HepG2 (cell line): Measurements from ENCODE around the gene GJC2. TPM values are rescaled to one million over a fixed set of nuclear protein-coding genes. Genes with fewer than 3 reads are reported as not detected.
A peak's percentile ranks its signal among the peaks of the same experiment; 100 is the strongest.

ENCODE experiments used
- ATAC-seq: fragments of 200-7000 bp; cut with Tn5 transposase; 3 replicates; pipeline ENCODE4 v1.9.1; 2020; ENCODE audit warnings: mild to moderate bottlenecking, moderate library complexity
- BruUV-seq: library from RNA; stranded (reverse); fragments of 400-500 nt; replicated peaks from 2 replicates; lab custom pipeline; 2021; lab: Mats Ljungman, UMichigan
- CTCF ChIA-PET: fragments of 300-600 bp; formaldehyde crosslinking; extraction: SDS; loops from one replicate; lab custom pipeline; 2021; ENCODE audit warnings: low total read pairs, inconsistent platforms, low intra/inter-chr PET ratio; lab: Yijun Ruan, JAX
- POLR2A ChIA-PET: fragments of 350-600 bp; sonication (Branson Sonifier 250); formaldehyde crosslinking; loops from one replicate; lab custom pipeline; 2020; ENCODE audit warnings: antibody characterized with exemption, inconsistent platforms; lab: Yijun Ruan, JAX
- DNase-seq: peaks from one replicate; pipeline ENCODE4 v3.0.0-alpha.2; 2015; ENCODE audit warnings: low spot score
- FAIRE-seq: peaks from 3 replicates; lab custom pipeline; 2011; peaks lifted over from hg19 to GRCh38; lab: Jason Lieb, UNC
- H2AFZ ChIP-seq: one replicate; pipeline ENCODE4 v1.6.1; 2011; ENCODE audit warnings: low read length, inconsistent platforms
- H3K27ac ChIP-seq: fragments of 300-600 bp; 3 replicates; pipeline ENCODE4 v1.8.0; 2011; ENCODE audit warnings: mixed run types, mild to moderate bottlenecking, mixed read lengths, low read length, inconsistent platforms; ENCODE audit not compliant: insufficient read depth; ENCODE audit errors: extremely low read length
- H3K27me3 ChIP-seq, 2 experiments: fragments of 200-600 bp in 1 of 2; 2 replicates in 1 of 2; 3 replicates in 1 of 2; pipeline versions ENCODE4 v1.6.0 to v1.8.0; 2011; ENCODE audit warnings: low read length in 2 of 2, mild to moderate bottlenecking in 2 of 2, moderate library complexity in 2 of 2, inconsistent platforms in 1 of 2; ENCODE audit not compliant: insufficient read depth in 2 of 2, control insufficient read depth in 1 of 2
- H3K36me3 ChIP-seq, 2 experiments: fragments of 200-600 bp in 1 of 2; replicated peaks in 1 of 2; 2 replicates in 1 of 2; 3 replicates in 1 of 2; pipeline versions ENCODE4 v1.5.1 to v1.8.0; 2011; ENCODE audit warnings: low read length in 2 of 2, inconsistent platforms in 1 of 2; ENCODE audit not compliant: insufficient read depth in 2 of 2, control insufficient read depth in 1 of 2
- H3K4me1 ChIP-seq: 2 replicates; pipeline ENCODE4 v1.5.1; 2012; ENCODE audit warnings: low read length, inconsistent platforms; ENCODE audit not compliant: insufficient read depth
- H3K4me2 ChIP-seq: 2 replicates; pipeline ENCODE4 v1.6.0; 2011; ENCODE audit warnings: low read depth, low read length, inconsistent platforms
- H3K4me3 ChIP-seq, 3 experiments: fragments of 200-600 bp in 1 of 3; sonication (generic), shearing (Covaris generic) in 1 of 3; replicated peaks in 1 of 3; 2 replicates each; pipeline ENCODE4 v1.5.1; 2011 to 2016; ENCODE audit warnings: low read length in 3 of 3, inconsistent platforms in 2 of 3, low read depth in 2 of 3, mild to moderate bottlenecking in 2 of 3, control low read depth in 1 of 3, mixed read lengths in 1 of 3; ENCODE audit not compliant: insufficient read depth in 1 of 3
- H3K79me2 ChIP-seq: one replicate; pipeline ENCODE4 v1.6.1; 2011; ENCODE audit warnings: low read length, inconsistent platforms; ENCODE audit not compliant: insufficient read depth
- H3K9ac ChIP-seq: 2 replicates; pipeline ENCODE4 v1.6.0; 2011; ENCODE audit warnings: mild to moderate bottlenecking, low read depth, low read length, inconsistent platforms; ENCODE audit not compliant: insufficient read depth
- H3K9me3 ChIP-seq: 2 replicates; pipeline ENCODE4 v1.5.1; 2012; ENCODE audit warnings: mild to moderate bottlenecking, low read length
- H4K20me1 ChIP-seq: 2 replicates; pipeline ENCODE4 v1.6.0; 2011; ENCODE audit warnings: inconsistent platforms, mild to moderate bottlenecking, low read length, moderate library complexity; ENCODE audit not compliant: insufficient read depth
- MAFK ChIP-seq, 2 experiments: IDR thresholded peaks in 1 of 2; conservative IDR thresholded peaks in 1 of 2; 2 replicates each; pipeline ENCODE4 v1.6.1; 2011; ENCODE audit warnings: improper control_type of control experiment in 2 of 2, low read length in 2 of 2
- MEF2D ChIP-seq: sonication (generic); formaldehyde crosslinking; IDR thresholded peaks from 2 replicates; pipeline ENCODE4 v1.5.1; 2020; ENCODE audit warnings: mild to moderate bottlenecking, missing genetic modification reagents
- PCBP1 ChIP-seq: fragments of 200-400 bp; formaldehyde crosslinking; IDR thresholded peaks from 2 replicates; pipeline ENCODE4 v1.6.1; 2017; ENCODE audit warnings: mild to moderate bottlenecking, low read depth, low read length, borderline replicate concordance
- RELA ChIP-seq: sonication (generic); formaldehyde crosslinking; IDR thresholded peaks from 2 replicates; pipeline ENCODE4 v1.4.0; 2020; ENCODE audit warnings: missing genetic modification reagents
- ZNF20 ChIP-seq: sonication (generic); formaldehyde crosslinking; IDR thresholded peaks from 2 replicates; pipeline ENCODE4 v1.4.0; 2020; ENCODE audit warnings: mild to moderate bottlenecking, moderate library complexity, missing genetic modification reagents
- ZNF260 ChIP-seq: sonication (generic); formaldehyde crosslinking; IDR thresholded peaks from 2 replicates; pipeline ENCODE4 v1.4.0; 2020; ENCODE audit warnings: missing genetic modification reagents, low read depth, mild to moderate bottlenecking, borderline replicate concordance
- ZNF383 ChIP-seq: sonication (generic); formaldehyde crosslinking; IDR thresholded peaks from 2 replicates; pipeline ENCODE4 v1.4.0; 2020; ENCODE audit warnings: missing genetic modification reagents, mild to moderate bottlenecking, borderline replicate concordance
- ZNF550 ChIP-seq: sonication (generic); formaldehyde crosslinking; IDR thresholded peaks from 2 replicates; pipeline ENCODE4 v1.4.0; 2020; ENCODE audit warnings: mild to moderate bottlenecking, missing genetic modification reagents, borderline replicate concordance
- ZNF562 ChIP-seq: sonication (generic); formaldehyde crosslinking; IDR thresholded peaks from 2 replicates; pipeline ENCODE4 v1.8.0; 2022; ENCODE audit warnings: missing genetic modification reagents, borderline replicate concordance
- WGBS: methylation state at CpG from one replicate; pipeline ENCODE4 v1.1.6; 2017; ENCODE audit warnings: low lambda C conversion rate; 5-methylcytosine and 5-hydroxymethylcytosine counted together
- in situ Hi-C: cut with HindIII; loops from 2 replicates; pipeline ENCODE4 v1.10.0; 2017; ENCODE audit warnings: low pct_unique_long_range_greater_than_20kb; ENCODE audit not compliant: extremely low pct_ligation_motif_present
- intact Hi-C: fragments of 100-400 bp; cut with micrococcal nuclease; formaldehyde crosslinking; loops from one replicate; pipeline ENCODE4 v1.10.0; 2022; ENCODE audit not compliant: unreplicated experiment
- polyA plus RNA-seq, 8 experiments: library from polyadenylated mRNA; depleted of rRNA in 3 of 8; stranded (reverse) in 7 of 8; unstranded in 1 of 8; fragments of >200 nt; fragmentation: Illumina TruSeq in 4 of 8; extraction: Trizol in 4 of 8; gene quantifications; 2 replicates each; pipeline versions ENCODE4 v1.2.1 to v1.2.3, GENCODE V29; 2011 to 2016; ENCODE audit warnings: low read depth in 4 of 8, missing spikeins in 1 of 8, mixed read lengths in 1 of 8; ENCODE audit not compliant: insufficient read depth in 1 of 8
- total RNA-seq, 5 experiments: library from RNA; depleted of rRNA; stranded (reverse); fragments of >200 nt; fragmentation: Illumina TruSeq; extraction: Trizol; gene quantifications; 2 replicates each; pipeline ENCODE4 v1.2.3, GENCODE V29; 2016; ENCODE audit warnings: low read depth in 1 of 5
- TF ChIP-seq, protein P1 (sequence below): sonication (generic); formaldehyde crosslinking; IDR thresholded peaks from 2 replicates; pipeline ENCODE4 v1.8.0; 2022; ENCODE audit warnings: mild to moderate bottlenecking, missing genetic modification reagents
- TF ChIP-seq, protein P2 (sequence below): sonication (generic); formaldehyde crosslinking; IDR thresholded peaks from 2 replicates; pipeline ENCODE4 v1.5.1; 2020; ENCODE audit warnings: missing genetic modification reagents, mild to moderate bottlenecking, borderline replicate concordance
- TF ChIP-seq, protein P3 (sequence below): sonication (generic); formaldehyde crosslinking; IDR thresholded peaks from 2 replicates; pipeline ENCODE4 v1.4.0; 2020; ENCODE audit warnings: missing genetic modification reagents, borderline replicate concordance
- TF ChIP-seq, protein P4 (sequence below): sonication (generic); formaldehyde crosslinking; IDR thresholded peaks from 2 replicates; pipeline ENCODE4 v1.8.1; 2023; ENCODE audit warnings: missing genetic modification reagents, inconsistent platforms, borderline replicate concordance

GJC2 gene
- total and polyA plus RNA-seq, 2 of the 13 experiments (the other 11 are each of a cell fraction or from before 2014, with no cell fraction given) = 1.6 to 3.8 TPM

DNA sequence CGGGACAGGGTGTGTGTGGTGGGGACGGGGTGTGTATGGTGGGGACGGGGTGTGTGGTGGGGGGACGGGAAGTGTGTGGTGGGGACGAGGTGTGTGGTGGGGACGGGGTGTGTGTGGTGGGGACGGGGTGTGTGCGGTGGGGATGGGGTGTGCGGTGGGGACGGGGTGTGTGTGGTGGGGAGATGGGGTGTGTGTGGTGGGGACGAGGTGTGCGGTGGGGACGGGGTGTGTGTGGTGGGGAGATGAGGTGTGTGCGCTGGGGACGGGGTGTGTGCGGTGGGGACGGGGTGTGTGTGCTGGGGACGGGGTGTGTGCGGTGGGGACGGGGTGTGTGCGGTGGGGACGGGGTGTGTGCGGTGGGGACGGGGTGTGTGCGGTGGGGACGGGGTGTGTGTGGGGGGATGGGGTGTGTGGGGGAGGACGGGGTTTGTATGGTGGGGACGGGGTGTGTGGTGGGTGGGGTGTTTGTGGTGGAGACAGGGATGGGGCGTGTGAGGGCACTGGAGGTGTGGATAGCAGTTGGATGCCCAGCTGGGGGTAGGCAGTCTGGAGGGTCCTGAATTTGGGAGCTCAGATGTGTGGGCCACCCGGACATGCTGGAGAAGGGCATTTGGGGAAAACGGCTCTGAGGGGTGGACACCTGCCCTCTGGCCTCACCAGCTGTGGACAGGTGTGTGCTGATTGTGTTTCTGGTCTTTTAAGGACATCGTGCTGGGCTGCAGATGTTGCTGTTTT lies 32.7 kb downstream of the GJC2 start:
- in situ Hi-C loops = no loop called here
- WGBS = 82% methylated on average over 32 of the region's 32 CpGs
- Histone ChIP-seq H3K4me1 (peaks cover 7% of the 10 kb centered on the region), H2AFZ (no peak overlapping the region), H3K9me3 (no peaks in the 10 kb centered on the region), H3K36me3 (no peaks in the 10 kb centered on the region), H3K27me3 (no peaks in the 10 kb centered on the region), H4K20me1 (no peaks in the 10 kb centered on the region), H3K27ac (no peak overlapping the region), H3K9ac (no peak overlapping the region), H3K79me2 (no peaks in the 10 kb centered on the region), H3K4me3 (no peak overlapping the region), H3K4me2 (no peak overlapping the region)
- FAIRE-seq (no peak), ATAC-seq (no peak), DNase-seq (no peak)
- intact Hi-C loops = no loop called here
- POLR2A ChIA-PET = no interaction called here
- BruUV-seq = no TSS peak
- TF ChIP-seq, protein P1, sequence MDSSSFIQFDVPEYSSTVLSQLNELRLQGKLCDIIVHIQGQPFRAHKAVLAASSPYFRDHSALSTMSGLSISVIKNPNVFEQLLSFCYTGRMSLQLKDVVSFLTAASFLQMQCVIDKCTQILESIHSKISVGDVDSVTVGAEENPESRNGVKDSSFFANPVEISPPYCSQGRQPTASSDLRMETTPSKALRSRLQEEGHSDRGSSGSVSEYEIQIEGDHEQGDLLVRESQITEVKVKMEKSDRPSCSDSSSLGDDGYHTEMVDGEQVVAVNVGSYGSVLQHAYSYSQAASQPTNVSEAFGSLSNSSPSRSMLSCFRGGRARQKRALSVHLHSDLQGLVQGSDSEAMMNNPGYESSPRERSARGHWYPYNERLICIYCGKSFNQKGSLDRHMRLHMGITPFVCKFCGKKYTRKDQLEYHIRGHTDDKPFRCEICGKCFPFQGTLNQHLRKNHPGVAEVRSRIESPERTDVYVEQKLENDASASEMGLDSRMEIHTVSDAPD (CRISPR knock-in tag) = no peak
- TF ChIP-seq PCBP1 = 0 out of 2 replicates have a peak, but pooled peaks have one; percentile 35
- TF ChIP-seq ZNF20 (CRISPR knock-in tag) = no peak
- CTCF ChIA-PET = no interaction called here

DNA sequence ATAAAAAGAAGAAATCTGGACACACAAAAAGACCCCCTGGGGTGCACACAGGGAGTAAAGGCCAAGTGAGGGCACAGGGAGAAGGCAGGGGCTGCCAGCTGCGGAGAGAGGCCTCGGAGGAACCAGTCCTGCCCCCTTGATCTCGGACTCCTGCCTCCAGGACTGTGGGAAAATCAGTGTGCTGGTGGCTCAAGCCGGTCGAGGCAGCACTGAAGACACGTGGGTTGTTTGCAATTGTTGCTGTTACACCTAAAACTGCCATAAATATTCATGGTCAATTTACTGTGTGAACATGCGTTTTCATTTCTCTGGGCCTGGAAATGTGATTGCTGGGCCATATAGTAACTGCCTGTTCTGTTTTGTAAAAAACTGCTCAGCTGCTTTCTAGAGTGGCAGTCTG lies 34.4 kb downstream of the GJC2 start:
- Histone ChIP-seq H2AFZ (no peak overlapping the region), H3K4me3 (no peak overlapping the region), H3K4me1 (peaks cover 7% of the 10 kb centered on the region), H3K27me3 (no peaks in the 10 kb centered on the region), H3K4me2 (no peak overlapping the region), H3K9me3 (no peaks in the 10 kb centered on the region), H4K20me1 (no peaks in the 10 kb centered on the region), H3K27ac (no peak overlapping the region), H3K79me2 (no peaks in the 10 kb centered on the region), H3K9ac (no peak overlapping the region), H3K36me3 (no peaks in the 10 kb centered on the region)
- ATAC-seq (no peak), DNase-seq (no peak), FAIRE-seq (no peak)
- intact Hi-C loops = no loop called here
- in situ Hi-C loops = no loop called here
- POLR2A ChIA-PET = no interaction called here
- BruUV-seq = no TSS peak
- 57% methylated on average over 6 of the region's 7 CpGs for WGBS
- CTCF ChIA-PET = no interaction called here
- TF ChIP-seq, protein P2, sequence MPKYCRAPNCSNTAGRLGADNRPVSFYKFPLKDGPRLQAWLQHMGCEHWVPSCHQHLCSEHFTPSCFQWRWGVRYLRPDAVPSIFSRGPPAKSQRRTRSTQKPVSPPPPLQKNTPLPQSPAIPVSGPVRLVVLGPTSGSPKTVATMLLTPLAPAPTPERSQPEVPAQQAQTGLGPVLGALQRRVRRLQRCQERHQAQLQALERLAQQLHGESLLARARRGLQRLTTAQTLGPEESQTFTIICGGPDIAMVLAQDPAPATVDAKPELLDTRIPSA = no peak
- TF ChIP-seq, protein P3, sequence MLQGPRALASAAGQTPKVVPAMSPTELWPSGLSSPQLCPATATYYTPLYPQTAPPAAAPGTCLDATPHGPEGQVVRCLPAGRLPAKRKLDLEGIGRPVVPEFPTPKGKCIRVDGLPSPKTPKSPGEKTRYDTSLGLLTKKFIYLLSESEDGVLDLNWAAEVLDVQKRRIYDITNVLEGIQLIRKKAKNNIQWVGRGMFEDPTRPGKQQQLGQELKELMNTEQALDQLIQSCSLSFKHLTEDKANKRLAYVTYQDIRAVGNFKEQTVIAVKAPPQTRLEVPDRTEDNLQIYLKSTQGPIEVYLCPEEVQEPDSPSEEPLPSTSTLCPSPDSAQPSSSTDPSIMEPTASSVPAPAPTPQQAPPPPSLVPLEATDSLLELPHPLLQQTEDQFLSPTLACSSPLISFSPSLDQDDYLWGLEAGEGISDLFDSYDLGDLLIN (CRISPR knock-in tag) = no peak
- TF ChIP-seq ZNF260 (CRISPR knock-in tag) = no peak
- no peak for TF ChIP-seq MEF2D (CRISPR knock-in tag)
- no peak for TF ChIP-seq MAFK (conservative IDR thresholded peaks at IDR 0.05 in 1 of 2, IDR thresholded peaks at IDR 0.05 in 1 of 2; ENCODE audit: low read length in 2 of 2)
- TF ChIP-seq, protein P4, sequence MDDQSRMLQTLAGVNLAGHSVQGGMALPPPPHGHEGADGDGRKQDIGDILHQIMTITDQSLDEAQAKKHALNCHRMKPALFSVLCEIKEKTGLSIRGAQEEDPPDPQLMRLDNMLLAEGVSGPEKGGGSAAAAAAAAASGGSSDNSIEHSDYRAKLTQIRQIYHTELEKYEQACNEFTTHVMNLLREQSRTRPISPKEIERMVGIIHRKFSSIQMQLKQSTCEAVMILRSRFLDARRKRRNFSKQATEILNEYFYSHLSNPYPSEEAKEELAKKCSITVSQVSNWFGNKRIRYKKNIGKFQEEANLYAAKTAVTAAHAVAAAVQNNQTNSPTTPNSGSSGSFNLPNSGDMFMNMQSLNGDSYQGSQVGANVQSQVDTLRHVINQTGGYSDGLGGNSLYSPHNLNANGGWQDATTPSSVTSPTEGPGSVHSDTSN = no peak
- TF ChIP-seq ZNF383 (CRISPR knock-in tag) = no peak
- no peak for TF ChIP-seq RELA
- TF ChIP-seq ZNF550 = no peak
- no peak for TF ChIP-seq ZNF562 (CRISPR knock-in tag)
